Activated CD8-positive, alpha-beta T cell treated with anti-CD3 and anti-CD28 coated beads for 36 hours (primary cell): ENCODE data around the gene MGAT4A. TPM values are rescaled to one million over a fixed set of nuclear protein-coding genes. Genes with fewer than 3 reads are reported as not detected.

ENCODE experiments used
- ATAC-seq: fragments of 200-7000 bp; cut with Tn5 transposase; one replicate; pipeline ENCODE4 v1.10.0; 2021; ENCODE audit warnings: mild to moderate bottlenecking, moderate library complexity
- CTCF ChIA-PET: fragments of 350-600 bp; sonication (Branson Sonifier 250); formaldehyde crosslinking; loops from one replicate; lab custom pipeline; 2021; ENCODE audit warnings: antibody characterized with exemption; lab: Charles Lee
- POLR2A ChIA-PET: fragments of 350-600 bp; sonication (Branson Sonifier 250); formaldehyde crosslinking; loops from one replicate; lab custom pipeline; 2021; ENCODE audit warnings: antibody characterized with exemption; lab: Charles Lee
- DNase-seq: peaks from one replicate; pipeline ENCODE4 v3.0.0-alpha.2; 2020
- H3K27ac Mint-ChIP-seq: one replicate; pipeline ENCODE4 v1.8.0; 2021; ENCODE audit warnings: mild to moderate bottlenecking, mixed read lengths
- H3K27me3 Mint-ChIP-seq: one replicate; pipeline ENCODE4 v1.8.0; 2021; ENCODE audit warnings: mixed read lengths
- H3K36me3 Mint-ChIP-seq: one replicate; pipeline ENCODE4 v1.8.0; 2021; ENCODE audit warnings: low read depth, mixed read lengths
- H3K4me1 Mint-ChIP-seq: one replicate; pipeline ENCODE4 v1.8.0; 2021; ENCODE audit warnings: low read depth, mixed read lengths
- H3K4me3 Mint-ChIP-seq: one replicate; pipeline ENCODE4 v1.8.0; 2021; ENCODE audit warnings: mild to moderate bottlenecking, moderate library complexity, mixed read lengths
- H3K9me3 Mint-ChIP-seq: one replicate; pipeline ENCODE4 v1.8.0; 2021; ENCODE audit warnings: mixed read lengths
- CTCF ChIP-seq: fragments of 200-600 bp; IDR thresholded peaks from one replicate; pipeline ENCODE4 v1.8.0; 2022; ENCODE audit warnings: antibody characterized with exemption, mild to moderate bottlenecking
- intact Hi-C: fragments of 100-400 bp; cut with micrococcal nuclease; formaldehyde crosslinking; loops from one replicate; pipeline ENCODE4 v1.10.0; 2022
- total RNA-seq, 2 experiments: library from RNA; stranded (reverse); gene quantifications; one replicate each; pipeline ENCODE4 v1.2.3, GENCODE V29; 2021

MGAT4A gene
- total RNA-seq, 2 experiments from 2014 or later = 57.6 to 59.0 TPM

GRCh38 chr2:98614024-98614739, 116.8 kb downstream of the MGAT4A start:
- ChIA-PET POLR2A (no interaction called here), CTCF (interaction anchor here (1.3 kb wide), 1 partner anchor 35 kb away, joined by 5 read pairs; no protein-coding TSS in a partner anchor)

DNA sequence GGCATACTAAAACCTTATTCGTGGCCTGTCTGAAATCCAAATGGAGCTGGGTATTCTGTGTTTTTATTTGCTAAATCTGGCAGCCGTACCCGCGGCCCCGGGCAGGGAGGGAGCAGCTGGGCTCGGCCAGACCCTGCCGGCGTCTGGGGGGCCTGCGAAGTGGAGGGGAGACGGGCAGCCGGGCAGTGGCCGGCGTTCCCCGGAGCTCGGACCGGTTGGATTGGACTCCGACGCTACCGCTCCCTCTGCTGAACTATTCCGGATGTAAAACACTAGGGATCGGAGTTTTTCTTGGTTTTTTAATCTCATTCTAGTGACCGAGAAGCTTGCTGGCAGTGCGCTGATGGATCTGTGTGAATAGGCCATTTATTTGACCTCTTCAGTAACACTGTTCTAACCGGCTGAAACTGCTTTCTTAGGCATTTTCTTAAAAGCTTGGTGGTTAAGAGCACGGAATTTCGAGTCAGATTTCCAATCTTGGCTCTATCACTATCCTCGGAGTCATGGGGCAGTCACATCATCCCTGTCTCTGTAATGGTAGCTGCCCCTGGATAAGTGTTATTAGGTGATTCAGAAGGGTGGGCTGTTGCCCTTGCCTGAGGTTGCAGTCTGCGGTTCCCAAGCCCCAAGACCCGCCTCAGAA, 121.8 kb downstream of the MGAT4A start:
- Mint-ChIP-seq H3K27ac (peak overlapping the region; percentile 94), H3K9me3 (no peaks in the 10 kb centered on the region), H3K36me3 (peaks cover 39% of the 10 kb centered on the region), H3K27me3 (no peaks in the 10 kb centered on the region), H3K4me1 (peaks cover 66% of the 10 kb centered on the region), H3K4me3 (peak overlapping the region; percentile 90)
- DNase-seq (no peak), ATAC-seq (no peak)
- intact Hi-C loops = no loop called here
- ChIA-PET CTCF (interaction anchor here (0.7 to 1.4 kb wide), 5 partner anchors 9 to 229 kb away, joined by 3 to 6 read pairs (median 3); no protein-coding TSS in a partner anchor), POLR2A (interaction anchor here (0.6 to 1.2 kb wide), 11 partner anchors 10 to 213 kb away, joined by 3 to 5 read pairs (median 3); no protein-coding TSS in a partner anchor)
- TF ChIP-seq CTCF = no peak

More at GRCh38 chr2:98614024-98614739, 116.8 kb downstream of the MGAT4A start:
- no peak for ATAC-seq
- no peak for DNase-seq
- Mint-ChIP-seq H3K4me1 (peaks cover 59% of the 10 kb centered on the region), H3K4me3 (no peak overlapping the region), H3K9me3 (no peaks in the 10 kb centered on the region), H3K36me3 (peaks cover 66% of the 10 kb centered on the region), H3K27ac (peak overlapping the region; percentile 50), H3K27me3 (no peaks in the 10 kb centered on the region)
- intact Hi-C loops = no loop called here
- no peak for TF ChIP-seq CTCF

- Mint-ChIP-seq H3K4me1 (peaks cover 62% of the 10 kb centered on the region), H3K9me3 (no peaks in the 10 kb centered on the region), H3K27me3 (no peaks in the 10 kb centered on the region), H3K27ac (peak within 1 kb of the TSS; percentile 94), H3K4me3 (peak within 1 kb of the TSS; percentile 90), H3K36me3 (peaks cover 36% of the 10 kb centered on the region)
- peak; percentile 93 for DNase-seq
- ChIA-PET CTCF (interaction anchor here (1.0 to 1.8 kb wide), 4 partner anchors 10 to 229 kb away, joined by 3 to 6 read pairs (median 4); no protein-coding TSS in a partner anchor), POLR2A (interaction anchor here (0.6 to 1.5 kb wide), 12 partner anchors 9 to 230 kb away, joined by 3 to 5 read pairs (median 3); no protein-coding TSS in a partner anchor)
- peak; percentile 93 for ATAC-seq
- intact Hi-C loops = no loop called here
- no peak for TF ChIP-seq CTCF
These were observed 122.6 kb downstream of the MGAT4A start, which contains the start of the genes COA5 and UNC50 for GRCh38 chr2:98608116-98608961. TSS of gene COA5 (minus strand) at chr2:98608512. CDS start at chr2:98608405, 107 bp downstream. TSS of gene UNC50 (plus strand) at chr2:98608589. CDS start at chr2:98609760, 1,171 bp downstream.

GRCh38 chr2:98607741-98608115, 123.2 kb downstream of the MGAT4A start:
- H3K4me3 Mint-ChIP-seq = peak overlapping the region; percentile 90
- ChIA-PET POLR2A (interaction anchor here (0.6 to 1.5 kb wide), 2 partner anchors 26 to 231 kb away, joined by 3 to 5 read pairs; no protein-coding TSS in a partner anchor), CTCF (interaction anchor here (1.8 kb wide), 1 partner anchor 39 kb away, joined by 6 read pairs; no protein-coding TSS in a partner anchor)
- no peak for TF ChIP-seq CTCF
- peaks cover 33% of the 10 kb centered on the region for H3K36me3 Mint-ChIP-seq
- DNase-seq (no peak), ATAC-seq (no peak)
- H3K27ac Mint-ChIP-seq = peak overlapping the region; percentile 94
- peaks cover 59% of the 10 kb centered on the region for H3K4me1 Mint-ChIP-seq
- intact Hi-C loops = no loop called here
- no peaks in the 10 kb centered on the region for H3K27me3 Mint-ChIP-seq
- no peaks in the 10 kb centered on the region for H3K9me3 Mint-ChIP-seq
